ENCODE data around the gene RAB12.
"Not testable (repeated sequence)": the region's sequence is repeated elsewhere in the genome, so short reads cannot be mapped to it uniquely, and the experiment has no call there.

RAB12 gene

DNA sequence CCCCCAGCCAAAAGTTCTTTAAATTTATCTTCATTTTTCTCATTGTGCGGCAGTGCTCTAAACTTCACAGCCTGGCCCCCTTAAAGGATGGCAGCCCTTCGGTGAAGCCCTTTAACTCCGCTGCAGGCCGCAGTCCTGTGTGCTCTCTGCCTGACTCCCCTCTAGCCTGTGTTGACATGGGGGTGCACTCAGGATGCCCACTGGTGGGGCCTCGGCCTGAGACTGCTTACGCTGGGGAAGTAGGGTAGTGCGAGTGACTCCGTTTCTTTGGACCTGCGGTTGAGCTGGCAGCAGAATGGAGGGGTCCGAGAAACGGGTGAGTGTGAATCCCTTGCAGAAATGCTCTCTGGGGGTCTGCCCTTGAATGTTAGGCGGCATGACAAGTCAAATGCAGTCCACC, 5.6 kb downstream of the RAB12 start:
- no peak for DNase-seq

DNA sequence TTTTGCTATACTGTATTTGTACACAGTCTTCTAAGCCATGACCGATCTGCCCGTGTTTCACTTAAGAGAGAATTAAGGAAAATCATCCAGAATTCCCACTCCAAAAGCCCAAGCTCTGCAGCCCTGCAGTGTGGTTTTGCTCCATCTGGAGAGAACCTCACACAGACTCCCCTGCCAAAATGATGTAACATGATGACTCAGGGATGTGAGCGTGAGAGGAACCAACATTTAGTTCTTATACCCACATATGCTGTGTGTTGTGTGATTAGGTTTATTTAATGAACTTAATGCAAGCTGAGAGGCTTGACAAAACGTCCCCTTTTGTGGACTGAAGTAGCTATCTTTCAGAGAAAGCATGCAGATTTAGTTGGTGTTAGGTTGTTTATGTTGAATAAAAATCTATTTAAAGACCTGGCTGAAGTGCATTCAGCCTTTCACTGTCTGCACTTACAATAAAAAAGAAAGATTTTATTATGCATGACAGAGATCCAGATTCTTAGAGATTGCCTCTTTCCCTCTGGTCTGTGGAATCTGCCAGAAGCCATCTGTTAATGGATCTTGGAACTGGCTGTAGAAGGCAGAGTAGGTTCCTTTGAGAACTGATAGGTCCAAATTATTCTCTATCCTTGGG, 6.3 kb downstream of the RAB12 start:
- peak; percentile 84 for DNase-seq

DNA sequence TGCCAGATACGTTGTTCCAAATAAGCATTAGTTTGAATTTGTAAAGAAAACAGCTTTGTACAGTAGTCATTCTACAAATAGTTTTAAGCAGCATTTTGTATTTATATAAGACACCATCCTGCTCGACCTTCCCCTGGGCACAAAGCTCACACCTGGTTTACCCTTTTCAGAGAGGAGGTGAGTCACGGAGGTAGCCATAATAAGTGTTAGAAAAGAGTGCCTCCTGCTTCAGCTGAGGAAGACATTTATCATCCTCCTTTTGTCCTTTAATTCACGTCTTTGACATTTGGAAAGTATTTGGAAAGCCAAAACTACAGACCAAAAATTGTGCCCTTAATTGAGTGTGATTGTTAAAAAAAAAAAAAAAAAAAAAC, 6.8 kb downstream of the RAB12 start:
- no peak for DNase-seq

DNA sequence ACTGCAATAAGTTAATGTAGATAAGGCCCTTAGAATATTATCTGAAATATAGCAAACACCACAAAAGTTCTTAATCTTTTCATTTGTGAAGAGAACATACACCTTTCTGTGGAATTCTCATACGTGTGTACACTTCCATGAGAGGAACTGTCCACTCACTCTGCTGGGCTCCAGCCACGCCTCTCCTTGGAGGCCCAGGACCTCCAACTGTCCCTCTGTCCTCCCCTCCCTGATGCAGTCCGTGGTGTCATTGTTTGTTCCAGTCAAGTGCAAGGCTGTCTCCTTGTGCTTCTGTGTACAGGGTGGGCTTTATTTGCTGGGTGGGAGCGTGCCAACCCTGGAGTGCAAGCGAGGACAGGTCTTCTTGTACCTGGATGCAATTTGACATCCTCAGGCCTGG, 8.7 kb downstream of the RAB12 start:
- DNase-seq = no peak

DNA sequence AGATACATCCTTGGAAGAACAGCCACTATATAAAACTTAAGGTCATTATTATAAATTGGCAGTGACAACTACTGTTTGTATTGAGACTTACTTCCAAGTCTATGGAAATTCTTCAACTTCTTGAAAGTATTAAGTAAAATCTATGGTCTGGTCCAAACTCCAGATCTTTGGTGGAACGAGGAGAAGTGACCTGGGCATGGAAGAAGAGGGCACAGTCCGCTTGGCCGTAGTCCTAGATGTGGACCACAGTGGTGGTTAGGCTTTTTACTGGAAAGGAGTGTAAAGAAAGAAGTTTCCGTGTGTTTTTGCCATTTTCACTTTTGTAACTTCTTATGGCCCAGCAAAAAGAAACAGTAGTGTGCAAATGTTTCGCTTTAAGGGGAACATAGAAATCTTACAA, 9.8 kb downstream of the RAB12 start:
- DNase-seq = no peak

DNA sequence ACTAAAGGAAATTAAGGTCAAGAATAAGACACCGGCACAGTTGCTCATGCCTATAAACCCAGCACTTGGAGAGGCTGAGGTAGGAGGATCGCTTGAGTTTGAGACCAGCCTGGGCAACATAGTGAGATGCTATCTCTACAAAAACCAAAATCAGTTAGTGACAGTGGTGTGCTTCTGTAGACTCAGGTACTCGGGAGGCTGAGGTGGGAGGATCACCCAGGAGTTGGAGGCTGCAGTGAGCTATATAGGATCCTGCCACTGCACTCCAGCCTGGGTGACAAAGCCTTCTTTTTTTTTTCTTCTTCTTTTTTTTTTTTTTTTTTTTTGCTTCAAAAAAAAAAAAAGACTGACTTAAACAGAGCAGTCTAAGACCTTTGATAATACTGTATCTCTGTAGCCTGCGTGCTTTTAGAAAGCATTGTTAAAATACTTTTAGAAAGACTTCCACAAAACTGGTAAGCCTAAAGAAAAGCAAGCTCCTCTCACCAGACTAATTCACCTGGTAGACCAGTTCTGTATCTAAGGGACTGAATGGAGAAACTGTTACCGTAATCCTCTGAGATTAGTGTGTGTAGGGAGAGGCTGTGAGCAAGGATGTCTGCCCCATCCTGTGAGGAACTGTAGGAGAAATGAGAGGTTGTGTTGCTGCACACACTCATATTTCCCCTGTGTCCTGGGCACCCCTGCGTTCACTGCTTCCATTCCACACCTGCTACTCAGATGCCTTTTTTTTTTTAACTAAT, 10.8 kb downstream of the RAB12 start:
- no peak for DNase-seq

DNA sequence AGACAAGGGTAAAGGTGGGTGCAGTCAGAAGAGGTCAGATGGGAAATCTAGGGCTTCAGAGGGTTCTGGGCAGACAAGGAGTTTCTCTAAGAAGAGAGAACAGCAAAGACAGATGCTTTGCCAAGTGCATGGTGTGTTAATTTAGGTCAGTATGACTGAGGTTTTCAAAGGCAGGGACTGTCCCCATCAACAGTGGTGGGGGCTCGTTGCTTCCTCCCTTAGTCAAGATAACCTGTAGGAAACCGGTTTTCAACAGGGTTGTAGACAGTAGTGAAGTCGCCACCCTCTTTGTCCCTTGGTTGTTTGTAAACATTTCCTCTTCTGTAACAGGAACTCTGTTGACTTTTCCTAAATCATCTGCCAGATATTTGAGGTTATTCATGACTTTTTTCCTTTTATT, 11.6 kb downstream of the RAB12 start:
- DNase-seq = no peak

DNA sequence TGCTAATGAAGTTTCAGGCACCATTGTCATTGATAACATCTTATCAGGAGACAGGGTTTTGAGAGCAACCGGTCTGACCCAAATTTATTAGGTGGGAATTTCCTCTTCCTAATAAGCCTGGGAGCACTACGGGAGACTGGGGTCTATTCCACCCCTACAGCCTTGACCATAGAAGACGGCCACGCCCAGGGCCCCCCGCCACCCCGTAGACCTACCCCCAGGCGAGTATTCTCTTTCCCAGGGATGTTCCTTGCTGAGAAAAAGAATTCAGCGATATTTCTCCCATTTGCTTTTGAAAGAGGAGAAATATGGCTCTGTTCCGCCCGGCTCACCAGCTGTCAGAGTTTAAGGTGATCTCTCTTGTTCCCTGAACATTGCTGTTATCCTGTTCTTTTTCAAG, 13.4 kb downstream of the RAB12 start:
- not testable (repeated sequence) for DNase-seq

DNA sequence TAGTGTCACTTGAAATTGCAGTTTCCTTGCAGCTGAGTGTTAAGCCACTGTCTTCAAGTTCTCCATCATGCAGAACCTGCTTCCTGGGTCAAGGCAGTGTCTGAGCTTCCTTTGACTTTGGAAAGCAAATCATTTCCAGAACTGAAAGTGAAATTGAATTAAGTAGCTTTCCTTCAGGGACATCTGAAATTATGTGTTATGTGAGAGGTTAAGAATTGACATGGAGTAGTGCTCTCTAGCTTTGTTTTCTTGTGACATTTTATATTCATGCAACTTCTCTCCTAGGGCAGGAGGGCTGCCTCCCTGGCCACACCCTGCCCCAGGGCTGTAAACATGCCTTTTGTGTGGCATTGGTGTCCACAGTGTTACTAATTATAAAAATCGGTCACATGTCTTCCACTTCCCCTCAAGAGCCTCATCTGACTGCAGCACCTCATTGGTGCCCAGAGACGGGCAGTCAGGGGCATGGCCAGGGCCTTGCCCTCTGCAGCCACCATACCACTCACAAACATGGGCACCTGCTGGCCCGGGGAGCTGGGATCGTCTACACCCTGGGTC, 14.4 kb downstream of the RAB12 start:
- DNase-seq = no peak

DNA sequence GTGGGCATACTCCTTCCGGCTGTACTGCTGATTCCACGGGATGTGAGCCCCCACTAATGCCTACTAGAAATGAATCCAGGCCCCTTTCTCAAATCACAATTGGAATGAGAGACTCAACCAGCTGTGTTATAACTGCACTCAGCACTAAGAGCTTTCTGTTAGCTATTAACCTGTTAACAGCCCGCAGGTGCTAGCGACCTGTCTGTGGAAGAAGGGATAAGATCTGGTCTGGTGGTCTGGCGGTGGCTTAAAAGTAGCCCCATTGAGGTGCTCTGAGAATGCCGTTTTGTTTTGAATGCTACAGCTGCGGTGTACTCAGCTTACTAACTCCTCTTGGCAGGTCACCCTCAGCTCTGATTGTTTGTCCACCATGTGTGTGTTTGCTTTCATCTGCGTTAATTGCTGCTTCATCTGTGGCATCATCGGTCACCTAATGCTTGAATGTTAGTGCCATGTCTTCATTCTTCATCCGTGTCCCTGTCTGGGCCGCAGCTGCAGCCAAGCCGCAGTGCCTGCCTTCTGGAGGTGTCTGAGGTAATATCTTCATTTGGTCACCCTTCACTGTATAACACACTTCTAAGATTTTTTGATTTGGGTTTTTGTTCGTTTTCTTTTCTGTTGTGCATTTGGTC, 16.3 kb downstream of the RAB12 start:
- DNase-seq = no peak

DNA sequence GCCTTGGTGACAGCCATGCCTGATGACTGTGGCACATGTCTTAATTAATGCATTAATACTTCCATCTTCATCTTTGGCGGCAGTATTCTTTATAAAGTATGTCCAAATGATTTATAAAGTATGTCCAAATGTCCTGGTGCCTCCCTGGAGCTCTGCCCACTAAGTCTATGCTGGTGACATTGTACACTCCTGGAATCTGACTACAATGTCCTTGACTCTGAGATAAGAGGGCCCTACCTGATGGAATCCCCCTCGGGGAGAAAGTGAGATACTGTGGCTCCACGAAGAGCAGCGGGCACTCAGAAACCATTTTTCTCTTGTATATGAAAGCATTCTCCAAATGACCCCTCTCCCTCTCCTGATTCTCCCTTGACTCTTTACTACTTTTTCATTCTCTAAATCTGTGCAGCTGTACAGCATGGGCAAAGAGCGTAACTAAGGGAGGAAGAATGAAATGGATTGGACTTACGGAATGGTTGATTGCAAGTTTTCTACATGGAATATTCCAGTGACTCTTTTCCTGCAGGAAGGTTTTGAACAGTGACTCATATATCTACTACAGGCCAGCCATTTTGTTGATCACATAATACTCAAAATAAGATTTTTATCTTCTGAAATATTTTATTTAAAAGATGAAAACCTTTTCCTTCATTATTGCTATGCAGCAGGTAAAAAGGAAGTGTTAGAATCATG, 17.3 kb downstream of the RAB12 start:
- DNase-seq = no peak

DNA sequence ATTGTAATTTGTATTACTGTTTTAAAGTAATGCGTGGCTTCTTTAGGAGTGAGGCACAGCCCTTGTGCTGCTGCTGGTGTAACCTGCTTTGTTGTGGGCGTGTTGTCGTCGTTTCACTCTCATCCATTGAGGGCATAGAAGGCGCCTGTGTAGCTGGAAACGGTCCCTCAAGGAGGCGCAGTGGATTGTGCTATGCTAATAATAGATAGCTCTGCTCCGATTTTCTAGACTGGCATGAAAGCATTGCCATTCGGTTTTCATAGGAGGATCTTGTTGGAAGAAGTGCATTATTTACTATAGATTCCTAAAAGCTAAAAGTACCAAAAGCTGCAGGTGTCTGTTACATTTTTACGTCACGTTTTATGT, 17.9 kb downstream of the RAB12 start:
- DNase-seq = no peak

DNA sequence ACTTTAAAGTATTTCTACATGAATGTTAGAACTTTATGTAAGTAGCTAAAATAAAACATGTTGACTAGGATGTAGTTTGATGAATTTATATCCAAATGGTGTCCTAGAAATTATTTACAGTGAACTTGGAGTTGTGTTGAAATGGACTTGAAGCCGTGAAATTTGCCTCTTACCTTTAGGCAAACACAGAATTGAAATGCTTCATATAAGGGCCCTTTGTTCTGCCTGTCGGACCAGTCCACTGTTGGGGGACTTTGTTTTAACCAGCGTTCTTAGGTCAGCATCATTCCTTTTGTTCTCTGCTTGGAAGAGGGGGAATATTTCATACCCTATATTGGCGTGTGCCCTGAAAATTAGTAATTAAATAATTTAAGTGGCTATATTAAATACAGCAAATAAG, 18.3 kb downstream of the RAB12 start:
- DNase-seq = no peak

DNA sequence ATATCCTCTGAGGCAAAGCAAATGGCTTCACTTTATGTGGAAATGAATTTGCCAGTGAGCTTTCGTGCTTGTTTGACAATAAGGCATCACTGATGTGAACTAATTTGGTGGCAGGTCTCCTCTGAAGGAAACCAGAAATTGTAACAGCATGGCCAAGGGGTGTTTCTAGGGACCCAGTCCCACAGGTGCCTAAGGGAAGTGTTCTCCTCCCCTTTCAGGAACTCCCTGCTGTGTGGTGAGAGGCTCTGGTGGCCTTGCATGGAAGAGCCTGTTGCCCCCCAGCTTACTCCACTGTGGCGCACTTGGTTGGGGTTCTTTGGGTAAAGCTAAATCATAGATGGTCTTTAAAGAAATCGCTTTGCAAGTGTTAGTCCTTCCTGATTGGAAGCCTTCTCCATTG, 20.4 kb downstream of the RAB12 start:
- DNase-seq = no peak

DNA sequence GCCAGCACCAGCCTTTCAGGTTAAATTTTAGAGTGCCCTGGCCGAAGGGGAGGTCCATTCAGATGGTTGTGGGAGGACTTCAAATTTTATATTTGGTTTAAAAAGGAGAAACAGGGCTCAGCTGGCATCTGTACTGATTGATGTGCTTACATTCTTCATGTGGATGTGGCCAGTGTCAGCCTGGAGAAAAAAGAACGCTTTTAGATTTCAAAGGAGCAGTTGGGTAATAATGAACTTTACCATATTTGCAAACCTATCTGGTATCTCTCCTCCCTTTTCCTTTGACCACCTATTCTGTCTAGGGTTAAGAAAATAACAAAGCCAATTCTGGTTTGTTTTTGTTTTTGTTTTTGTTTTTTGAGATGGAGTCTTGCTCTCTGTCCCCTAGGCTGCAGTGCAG, 21.3 kb downstream of the RAB12 start:
- no peak for DNase-seq

DNA sequence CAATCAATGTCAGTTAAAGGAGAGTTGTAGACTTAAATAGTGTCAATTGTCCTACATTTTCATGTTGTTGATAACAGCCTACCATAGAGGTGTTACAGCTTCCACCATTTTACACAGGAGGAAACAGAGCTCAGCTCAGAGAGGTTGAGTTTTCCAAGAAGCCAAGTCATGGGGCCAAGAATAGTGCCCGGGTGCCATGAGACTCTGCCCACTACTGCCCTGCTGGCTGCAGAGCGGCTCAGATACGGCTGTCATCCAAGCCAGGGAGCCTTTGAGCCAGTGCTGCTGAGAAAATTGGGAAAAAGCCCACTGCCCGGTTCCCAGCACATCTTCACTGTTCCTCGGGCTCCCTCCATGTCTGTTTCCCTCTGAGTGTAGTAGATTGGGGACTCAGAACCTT, 22.0 kb downstream of the RAB12 start:
- no peak for DNase-seq

DNA sequence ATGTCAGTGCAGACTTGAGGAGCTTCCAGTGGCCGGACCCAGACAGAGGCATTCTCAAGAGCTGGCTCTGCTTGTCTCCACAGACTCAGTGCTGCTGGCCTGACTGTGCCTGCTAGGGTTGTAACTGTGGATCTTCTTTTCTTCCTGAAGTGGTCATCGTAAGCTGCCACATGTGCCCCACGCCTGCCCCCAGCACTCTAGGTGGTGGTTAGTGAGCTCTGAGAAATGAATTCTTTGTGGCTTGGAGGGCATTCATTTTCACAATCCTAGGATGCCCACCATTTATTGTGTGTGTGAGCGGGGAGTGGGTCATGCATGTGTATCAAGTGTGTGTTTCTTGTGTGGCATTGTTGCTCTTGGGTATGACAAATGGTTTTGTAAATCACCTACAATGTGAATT, 23.1 kb downstream of the RAB12 start:
- DNase-seq = no peak

DNA sequence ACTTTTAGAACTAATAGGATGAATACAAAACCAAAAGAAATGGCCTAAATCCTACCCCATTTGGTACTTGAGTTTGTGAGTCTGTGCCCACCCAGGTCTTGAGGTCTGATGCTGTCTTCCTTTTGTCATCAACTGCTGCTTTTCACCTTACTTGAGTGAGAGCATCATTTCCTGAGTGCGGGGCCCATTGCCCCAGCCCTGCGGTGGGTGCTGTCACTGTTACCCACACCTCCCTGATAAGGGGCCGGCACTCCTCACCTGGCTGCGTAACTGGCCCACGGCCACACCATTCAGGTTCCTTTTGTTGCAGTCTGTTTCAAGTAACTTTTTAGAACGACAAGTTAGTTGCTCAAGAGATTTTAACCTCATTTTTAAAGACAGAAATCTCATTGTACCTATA, 25.3 kb downstream of the RAB12 start:
- no peak for DNase-seq

DNA sequence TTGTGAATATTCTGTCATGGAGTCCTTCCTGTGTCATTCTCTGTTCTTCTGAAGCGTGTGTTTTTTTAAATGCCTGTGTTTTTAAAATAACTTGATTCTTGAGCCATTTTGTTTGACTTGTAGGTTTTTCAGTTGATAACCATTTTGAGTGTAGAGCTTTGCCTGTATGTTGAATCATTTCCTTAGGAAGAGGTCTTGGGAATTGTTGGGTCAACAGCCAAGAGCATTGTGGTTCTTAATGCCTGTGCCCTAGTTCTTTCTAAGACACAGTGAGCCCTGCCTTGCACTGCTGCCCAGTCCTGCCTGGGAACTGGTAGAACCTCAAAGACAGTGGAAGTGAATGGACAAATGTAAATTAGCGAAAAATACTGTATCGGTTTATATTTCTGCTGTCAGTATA, 25.9 kb downstream of the RAB12 start:
- DNase-seq = no peak

DNA sequence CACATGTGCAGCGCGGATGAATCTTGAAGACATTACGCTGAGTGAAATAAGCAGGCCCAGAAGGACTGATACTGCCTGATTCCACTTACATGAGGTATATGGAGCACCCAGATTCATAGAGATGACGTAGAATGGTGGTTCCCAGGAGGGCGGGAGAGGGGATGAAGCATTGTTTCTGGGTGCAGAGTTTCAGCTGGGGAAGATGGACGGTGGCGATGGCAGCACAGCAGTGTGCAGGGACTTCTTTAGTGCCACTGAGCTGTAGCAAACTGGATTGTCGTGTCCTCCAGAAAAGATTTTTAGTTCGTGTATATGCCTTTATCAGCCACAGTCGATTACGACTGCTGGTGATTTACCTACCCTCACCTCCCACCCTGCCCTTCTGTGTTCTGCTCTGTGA, 30.5 kb downstream of the RAB12 start:
- no peak for DNase-seq

DNA sequence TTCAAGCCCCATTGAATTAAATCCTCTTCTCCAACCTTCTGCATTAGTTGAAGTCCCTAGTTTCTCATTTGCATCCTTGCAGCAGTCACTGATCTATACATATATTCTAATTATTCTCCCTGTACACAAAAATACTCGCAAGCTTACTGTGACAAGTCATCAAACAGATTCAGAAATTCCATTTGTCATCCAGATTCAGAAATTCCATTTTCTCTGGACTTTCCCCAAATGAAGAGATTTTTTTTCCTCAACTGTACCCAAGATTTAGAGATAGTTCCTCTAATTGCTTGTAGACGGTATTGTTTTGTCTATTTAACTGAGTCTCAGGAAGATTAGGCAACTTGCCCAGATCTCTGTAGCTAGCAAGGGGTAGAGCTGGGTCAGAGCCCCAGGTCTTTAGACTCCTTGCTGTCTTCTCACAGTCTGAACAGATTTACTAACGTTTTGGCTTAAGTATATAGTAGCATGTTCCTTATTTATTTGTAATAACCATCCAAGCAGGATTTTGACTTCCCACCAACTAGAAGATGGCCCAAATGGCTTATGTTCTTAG, 34.2 kb downstream of the RAB12 start:
- DNase-seq = no peak

DNA sequence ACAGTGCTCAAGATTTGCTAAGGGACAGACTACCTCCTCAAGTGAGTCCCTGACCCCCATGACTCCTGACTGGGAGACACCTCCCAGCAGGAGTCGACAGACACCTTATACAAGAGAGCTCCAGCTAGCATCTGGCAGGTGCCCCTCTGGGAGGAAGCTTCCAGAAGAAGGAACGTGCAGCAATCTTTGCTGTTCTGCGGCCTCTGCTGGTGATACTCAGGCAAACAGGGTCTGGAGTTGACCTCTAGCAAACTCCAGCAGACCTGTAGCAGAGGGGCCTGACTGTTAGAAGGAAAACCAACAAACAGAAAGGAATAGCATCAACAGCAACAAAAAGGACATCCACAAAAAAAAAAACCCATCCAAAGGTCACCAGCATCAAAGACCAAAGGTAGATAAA, 38.1 kb downstream of the RAB12 start:
- not testable (repeated sequence) for DNase-seq

DNA sequence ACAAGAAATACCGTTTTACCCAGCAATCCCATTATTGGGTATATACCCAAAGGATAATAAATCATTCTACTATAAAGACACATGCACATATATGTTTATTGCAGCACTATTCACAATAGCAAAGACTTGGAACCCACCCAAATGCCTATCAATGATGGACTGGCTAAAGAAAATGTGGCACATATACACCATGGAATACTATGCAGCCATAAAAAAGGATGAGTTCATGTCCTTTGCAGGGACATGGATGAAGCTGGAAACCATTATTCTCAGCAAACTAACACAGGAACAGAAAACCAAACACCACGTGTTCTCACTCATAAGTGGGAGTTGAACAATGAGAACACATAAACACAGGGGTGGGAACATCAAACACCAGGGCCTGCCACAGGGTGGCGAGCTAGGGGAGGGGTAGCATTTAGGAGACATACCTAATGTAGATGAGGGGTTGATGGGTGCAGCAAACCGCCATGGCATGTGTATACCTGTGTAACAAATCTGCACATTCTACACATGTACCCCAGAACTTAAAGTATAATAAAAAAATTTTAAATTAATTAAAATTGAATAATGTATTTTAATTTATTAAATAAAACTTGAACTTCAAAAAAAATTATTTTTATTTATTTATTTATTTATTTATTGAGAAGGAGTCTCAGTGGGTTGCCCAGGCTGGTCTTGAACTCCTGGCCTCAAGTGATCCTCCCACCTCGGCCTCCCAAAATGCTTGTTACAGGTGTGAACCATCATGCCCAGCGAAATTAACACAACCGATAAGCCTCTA, 42.4 kb downstream of the RAB12 start:
- not testable (repeated sequence) for DNase-seq

Data from DMS 273 treated with DMSO at 0.1 percent for 48 hours (cell line).